Nephron (organoid): ENCODE measurements around the gene DRC3.
A peak's percentile ranks its signal among the peaks of the same experiment; 100 is the strongest.
"Not testable (repeated sequence)": the region's sequence is repeated elsewhere in the genome, so short reads cannot be mapped to it uniquely, and the experiment has no call there.

Source experiments
- H3K27ac Mint-ChIP-seq, 3 experiments: 2 replicates each; pipeline ENCODE4 v1.8.0; 2020; ENCODE audit warnings: mixed read lengths in 3 of 3, mild to moderate bottlenecking in 2 of 3, moderate library complexity in 1 of 3
- H3K27me3 Mint-ChIP-seq: 2 replicates; pipeline ENCODE4 v1.8.0; 2021; ENCODE audit warnings: low read depth, mild to moderate bottlenecking, moderate library complexity, mixed read lengths
- H3K36me3 Mint-ChIP-seq: 2 replicates; pipeline ENCODE4 v1.8.0; 2020; ENCODE audit warnings: low read depth, mixed read lengths
- H3K4me1 Mint-ChIP-seq: 2 replicates; pipeline ENCODE4 v1.8.0; 2020; ENCODE audit warnings: mixed read lengths
- H3K4me3 Mint-ChIP-seq, 3 experiments: 2 replicates each; pipeline ENCODE4 v1.8.0; 2020; ENCODE audit warnings: mild to moderate bottlenecking in 3 of 3, mixed read lengths in 3 of 3, moderate library complexity in 2 of 3
- H3K9me3 Mint-ChIP-seq: 2 replicates; pipeline ENCODE4 v1.8.0; 2020; ENCODE audit warnings: mixed read lengths
- TF ChIP-seq, protein P1 (sequence below), 3 experiments: fragments of 200-600 bp; sonication (generic); IDR thresholded peaks; one replicate each; pipeline ENCODE4 v1.5.0; 2021; ENCODE audit warnings: antibody characterized with exemption in 3 of 3; ENCODE audit not compliant: unreplicated experiment in 3 of 3

The DRC3 gene

DNA sequence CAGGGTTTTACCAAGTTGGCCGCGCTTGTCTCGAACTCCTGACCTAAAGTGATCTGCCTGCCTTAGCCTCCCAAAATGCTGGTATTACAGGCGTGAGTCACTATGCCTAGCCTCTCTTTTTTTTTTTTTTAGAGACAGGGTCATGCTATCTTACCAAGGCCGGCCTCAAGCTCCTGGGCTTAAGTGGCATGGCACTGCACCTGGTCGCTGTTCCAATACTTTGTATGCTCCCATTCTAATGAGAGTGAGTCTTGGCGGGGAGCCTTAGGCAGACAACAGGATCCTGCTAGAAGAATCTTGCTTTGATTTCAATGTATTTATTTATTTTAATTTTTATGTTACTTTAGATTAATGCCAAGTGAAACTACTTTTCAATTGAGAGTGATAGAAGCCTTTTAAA is 22.3 kb upstream of the DRC3 start:
- Mint-ChIP-seq H3K27me3 (no peaks in the 10 kb centered on the region), H3K9me3 (no peaks in the 10 kb centered on the region), H3K36me3 (peaks cover 14% of the 10 kb centered on the region), H3K4me3 (no peak overlapping the region), H3K4me1 (peaks cover 16% of the 10 kb centered on the region), H3K27ac (no peak overlapping the region)
- TF ChIP-seq, protein P1, sequence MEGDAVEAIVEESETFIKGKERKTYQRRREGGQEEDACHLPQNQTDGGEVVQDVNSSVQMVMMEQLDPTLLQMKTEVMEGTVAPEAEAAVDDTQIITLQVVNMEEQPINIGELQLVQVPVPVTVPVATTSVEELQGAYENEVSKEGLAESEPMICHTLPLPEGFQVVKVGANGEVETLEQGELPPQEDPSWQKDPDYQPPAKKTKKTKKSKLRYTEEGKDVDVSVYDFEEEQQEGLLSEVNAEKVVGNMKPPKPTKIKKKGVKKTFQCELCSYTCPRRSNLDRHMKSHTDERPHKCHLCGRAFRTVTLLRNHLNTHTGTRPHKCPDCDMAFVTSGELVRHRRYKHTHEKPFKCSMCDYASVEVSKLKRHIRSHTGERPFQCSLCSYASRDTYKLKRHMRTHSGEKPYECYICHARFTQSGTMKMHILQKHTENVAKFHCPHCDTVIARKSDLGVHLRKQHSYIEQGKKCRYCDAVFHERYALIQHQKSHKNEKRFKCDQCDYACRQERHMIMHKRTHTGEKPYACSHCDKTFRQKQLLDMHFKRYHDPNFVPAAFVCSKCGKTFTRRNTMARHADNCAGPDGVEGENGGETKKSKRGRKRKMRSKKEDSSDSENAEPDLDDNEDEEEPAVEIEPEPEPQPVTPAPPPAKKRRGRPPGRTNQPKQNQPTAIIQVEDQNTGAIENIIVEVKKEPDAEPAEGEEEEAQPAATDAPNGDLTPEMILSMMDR (IDR thresholded peaks at IDR 0.05; ENCODE audit: unreplicated experiment in 3 of 3), result no peak

- H3K9me3 Mint-ChIP-seq, result no peaks in the 10 kb centered on the region
- H3K36me3 Mint-ChIP-seq, result peaks cover 18% of the 10 kb centered on the region
- H3K27ac Mint-ChIP-seq, result no peak overlapping the region
- TF ChIP-seq, protein P1 (IDR thresholded peaks at IDR 0.05; ENCODE audit: unreplicated experiment in 3 of 3), result no peak
- H3K27me3 Mint-ChIP-seq, result no peaks in the 10 kb centered on the region
- H3K4me1 Mint-ChIP-seq, result peaks cover 12% of the 10 kb centered on the region
- no peak overlapping the region for H3K4me3 Mint-ChIP-seq
Measured at GRCh38 chr17:17950806-17951205, 21.9 kb upstream of the DRC3 start.

- H3K4me1 Mint-ChIP-seq, result peaks cover 5% of the 10 kb centered on the region
- peaks cover 22% of the 10 kb centered on the region for H3K36me3 Mint-ChIP-seq
- H3K27me3 Mint-ChIP-seq, result no peaks in the 10 kb centered on the region
- TF ChIP-seq, protein P1 (IDR thresholded peaks at IDR 0.05; ENCODE audit: unreplicated experiment in 3 of 3), result no peak
- no peak overlapping the region for H3K4me3 Mint-ChIP-seq
- H3K27ac Mint-ChIP-seq, result peak overlapping the region in 2 of 3 experiments; percentile 53 to 69
- H3K9me3 Mint-ChIP-seq, result no peaks in the 10 kb centered on the region
Measured at GRCh38 chr17:17951524-17951923, 21.1 kb upstream of the DRC3 start.

DNA sequence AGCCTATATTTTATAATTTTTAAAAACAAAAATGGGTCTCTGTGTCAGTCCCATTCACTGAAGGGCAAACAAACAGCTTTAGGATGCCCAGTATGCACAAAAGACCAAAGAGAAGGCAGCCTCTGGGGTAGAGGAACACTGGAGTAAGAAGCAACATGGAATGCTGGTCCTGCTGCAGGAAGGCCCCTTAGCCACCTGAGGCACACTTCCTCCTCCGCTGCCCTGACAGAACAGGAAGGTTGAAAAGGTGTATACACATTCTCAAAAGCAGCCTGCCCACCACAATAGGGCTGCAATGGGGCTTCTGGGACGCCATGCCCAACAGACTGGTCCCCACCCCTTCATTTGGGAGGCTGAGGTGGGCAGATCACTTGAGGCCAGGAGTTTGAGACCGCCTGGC is 20.0 kb upstream of the DRC3 start:
- Mint-ChIP-seq H3K4me1 (peaks cover 9% of the 10 kb centered on the region), H3K27ac (no peak overlapping the region), H3K9me3 (no peaks in the 10 kb centered on the region), H3K4me3 (no peak overlapping the region), H3K36me3 (peaks cover 22% of the 10 kb centered on the region), H3K27me3 (no peaks in the 10 kb centered on the region)
- TF ChIP-seq, protein P1 (IDR thresholded peaks at IDR 0.05; ENCODE audit: unreplicated experiment in 3 of 3), result no peak

DNA sequence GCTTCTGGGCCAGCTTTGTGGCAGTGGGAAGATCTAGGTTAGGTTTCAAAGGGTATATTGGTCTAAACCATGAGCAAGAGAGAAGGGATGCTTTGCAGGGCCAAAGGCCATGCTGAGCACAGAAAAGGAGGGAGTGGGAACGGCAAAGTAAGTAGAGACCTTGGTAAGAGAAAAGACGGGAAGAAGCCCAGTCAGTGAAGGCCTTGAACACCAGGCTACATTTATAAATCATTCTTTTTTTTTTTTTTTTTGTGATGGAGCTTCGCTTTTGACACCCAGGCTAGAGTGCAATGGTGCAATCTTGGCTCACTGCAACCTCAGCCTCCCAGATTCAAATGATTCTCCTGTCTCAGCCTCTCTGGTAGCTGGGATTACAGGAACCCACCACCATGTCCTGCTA is 18.6 kb upstream of the DRC3 start:
- Mint-ChIP-seq H3K36me3 (peaks cover 22% of the 10 kb centered on the region), H3K27me3 (no peaks in the 10 kb centered on the region), H3K4me3 (no peak overlapping the region), H3K4me1 (peaks cover 22% of the 10 kb centered on the region), H3K27ac (no peak overlapping the region), H3K9me3 (no peaks in the 10 kb centered on the region)
- TF ChIP-seq, protein P1 (IDR thresholded peaks at IDR 0.05; ENCODE audit: unreplicated experiment in 3 of 3), result no peak

DNA sequence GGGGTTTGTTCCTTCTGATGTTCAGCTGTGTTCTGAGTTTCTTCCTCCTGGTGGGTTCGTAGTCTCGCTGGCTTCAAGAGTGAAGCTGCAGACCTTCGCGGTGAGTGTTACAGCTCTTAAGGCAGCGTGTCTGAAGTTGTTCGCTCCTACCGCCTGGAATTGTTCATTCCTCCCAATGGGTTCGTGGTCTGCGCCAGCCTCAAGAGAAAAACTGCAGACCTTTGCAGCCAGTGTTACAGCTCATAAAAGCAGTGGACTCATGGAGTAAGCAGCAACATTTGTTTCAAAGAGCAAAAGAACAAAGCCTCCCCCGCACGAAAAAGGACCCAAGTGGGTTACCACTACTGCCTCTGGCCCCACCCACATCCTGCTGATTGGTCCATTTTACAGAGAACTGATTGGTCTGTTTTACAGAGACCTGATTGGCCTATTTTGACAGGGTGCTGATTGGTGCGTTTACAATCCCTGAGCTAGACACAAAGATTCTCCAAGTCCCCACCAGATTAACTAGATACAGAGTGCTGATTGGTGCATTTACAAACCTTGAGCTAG is 16.8 kb upstream of the DRC3 start:
- not testable (repeated sequence) for H3K9me3 Mint-ChIP-seq, H3K27me3 Mint-ChIP-seq, H3K4me3 Mint-ChIP-seq, H3K27ac Mint-ChIP-seq
- peaks cover 22% of the 10 kb centered on the region for H3K36me3 Mint-ChIP-seq
- peaks cover 38% of the 10 kb centered on the region for H3K4me1 Mint-ChIP-seq
